Limb (tissue), 2 donors: ENCODE data around the gene RUVBL2.
A peak's percentile ranks its signal among the peaks of the same experiment; 100 is the strongest.

Experiments used
- DNase-seq, 2 donors: peaks; one replicate each; pipeline ENCODE4 v3.0.0-alpha.2; 2016; ENCODE audit errors: extremely low spot score in 2 of 2

RUVBL2 gene

DNA sequence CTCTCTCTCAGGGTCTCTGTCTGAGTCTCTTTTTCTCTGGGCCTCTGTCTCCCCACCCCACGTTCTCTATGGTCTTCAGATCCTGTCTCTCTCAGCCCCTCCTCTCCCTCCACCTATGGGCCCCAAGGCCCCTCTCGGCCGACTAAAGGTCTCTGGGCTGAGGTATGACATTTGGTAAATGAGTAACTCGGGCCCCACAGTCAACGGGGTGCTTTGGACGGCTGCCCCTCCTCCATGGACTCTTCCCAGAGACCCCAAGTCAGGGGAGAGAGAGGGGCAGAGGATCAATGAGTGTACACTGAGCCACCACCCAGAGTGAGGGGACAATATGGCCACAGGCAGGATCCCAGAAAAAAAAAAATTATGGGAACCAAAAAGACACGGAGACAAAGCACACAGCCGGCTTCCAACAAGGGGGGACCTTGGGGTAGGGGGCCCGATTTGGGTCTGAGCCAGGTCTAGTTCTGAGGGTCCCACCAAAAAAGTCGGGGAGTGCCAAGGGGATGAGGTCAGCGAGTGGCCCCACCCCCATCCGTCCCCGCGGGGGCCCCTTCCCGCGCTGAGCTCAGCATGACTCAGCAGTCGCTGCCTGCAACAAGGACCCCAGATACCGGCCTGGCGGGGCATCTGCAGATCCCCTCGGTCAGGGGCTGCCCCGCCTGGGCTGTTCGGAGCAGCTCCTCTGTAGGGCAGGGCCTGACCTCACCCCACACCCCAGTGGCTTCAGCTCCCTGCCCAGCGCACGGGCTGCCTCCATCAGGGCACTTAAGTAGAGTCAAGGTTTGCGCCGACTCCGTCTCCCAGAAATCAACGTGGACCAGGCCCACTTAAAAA lies 30.1 kb upstream of the RUVBL2 start:
- DNase-seq = peak in 1 of 2 donors; percentile 85

DNA sequence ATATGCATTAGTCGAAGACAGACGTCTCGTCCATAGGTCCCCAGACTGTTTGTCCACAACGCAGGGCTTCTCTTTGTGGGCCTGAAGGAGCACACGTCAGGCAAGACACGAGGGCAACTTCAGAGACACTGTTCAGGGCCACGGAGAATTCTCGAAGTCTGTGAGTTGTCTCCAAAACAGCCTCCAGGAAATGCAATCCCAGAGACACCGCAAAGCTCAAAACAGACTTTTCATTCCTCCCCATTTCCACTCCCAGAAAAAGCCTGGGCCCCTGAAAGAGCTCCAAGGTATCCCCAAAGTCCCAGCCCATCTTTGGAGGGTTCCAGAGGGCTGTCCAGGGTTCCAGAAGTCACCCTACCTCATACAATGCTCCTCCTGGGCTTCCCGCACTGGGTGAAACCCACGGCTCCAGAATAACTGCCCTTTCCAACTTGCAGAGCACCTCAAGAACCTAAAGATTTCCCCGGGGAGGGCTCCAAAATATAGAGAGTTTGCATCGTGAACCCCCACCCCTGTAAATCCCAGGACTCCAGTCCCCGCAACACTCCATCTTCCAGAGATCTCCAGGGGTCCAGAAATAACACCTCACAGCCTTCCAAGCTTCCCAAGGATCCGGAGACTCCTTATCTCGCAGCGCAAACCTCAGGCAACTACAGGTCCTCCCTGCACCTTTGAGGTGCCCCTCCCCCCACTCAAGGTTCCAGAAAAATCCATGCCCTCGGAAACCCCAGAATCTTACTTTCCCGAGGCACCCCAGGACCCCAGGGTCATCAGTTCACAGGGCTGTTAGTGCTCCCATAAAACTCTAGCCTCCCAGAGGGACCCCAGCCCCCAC lies 29.3 kb upstream of the RUVBL2 start:
- DNase-seq = no peak

DNA sequence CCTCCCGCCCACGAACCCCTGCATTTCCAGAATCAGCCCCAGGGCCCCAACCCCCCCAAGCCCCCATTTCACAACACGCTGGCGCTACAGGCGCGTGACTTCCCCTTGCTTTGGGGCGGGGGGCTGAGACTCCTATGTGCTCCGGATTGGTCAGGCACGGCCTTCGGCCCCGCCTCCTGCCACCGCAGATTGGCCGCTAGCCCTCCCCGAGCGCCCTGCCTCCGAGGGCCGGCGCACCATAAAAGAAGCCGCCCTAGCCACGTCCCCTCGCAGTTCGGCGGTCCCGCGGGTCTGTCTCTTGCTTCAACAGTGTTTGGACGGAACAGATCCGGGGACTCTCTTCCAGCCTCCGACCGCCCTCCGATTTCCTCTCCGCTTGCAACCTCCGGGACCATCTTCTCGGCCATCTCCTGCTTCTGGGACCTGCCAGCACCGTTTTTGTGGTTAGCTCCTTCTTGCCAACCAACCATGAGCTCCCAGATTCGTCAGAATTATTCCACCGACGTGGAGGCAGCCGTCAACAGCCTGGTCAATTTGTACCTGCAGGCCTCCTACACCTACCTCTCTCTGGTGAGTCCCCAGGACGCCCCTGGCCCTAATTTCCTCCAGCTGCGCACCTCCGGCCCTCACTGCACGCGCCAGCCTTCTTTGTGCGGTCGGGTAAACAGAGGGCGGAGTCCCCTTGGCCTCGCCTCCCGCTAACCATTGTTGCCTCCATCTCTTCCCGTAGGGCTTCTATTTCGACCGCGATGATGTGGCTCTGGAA lies 28.5 kb upstream of the RUVBL2 start, which contains the start of gene FTL:
Gene FTL, plus strand, starts transcription at position 270 of the 766 bp plus-strand sequence. Its CDS starts 199 bp downstream, at position 469.
- DNase-seq = peak; percentile 93 to 95

DNA sequence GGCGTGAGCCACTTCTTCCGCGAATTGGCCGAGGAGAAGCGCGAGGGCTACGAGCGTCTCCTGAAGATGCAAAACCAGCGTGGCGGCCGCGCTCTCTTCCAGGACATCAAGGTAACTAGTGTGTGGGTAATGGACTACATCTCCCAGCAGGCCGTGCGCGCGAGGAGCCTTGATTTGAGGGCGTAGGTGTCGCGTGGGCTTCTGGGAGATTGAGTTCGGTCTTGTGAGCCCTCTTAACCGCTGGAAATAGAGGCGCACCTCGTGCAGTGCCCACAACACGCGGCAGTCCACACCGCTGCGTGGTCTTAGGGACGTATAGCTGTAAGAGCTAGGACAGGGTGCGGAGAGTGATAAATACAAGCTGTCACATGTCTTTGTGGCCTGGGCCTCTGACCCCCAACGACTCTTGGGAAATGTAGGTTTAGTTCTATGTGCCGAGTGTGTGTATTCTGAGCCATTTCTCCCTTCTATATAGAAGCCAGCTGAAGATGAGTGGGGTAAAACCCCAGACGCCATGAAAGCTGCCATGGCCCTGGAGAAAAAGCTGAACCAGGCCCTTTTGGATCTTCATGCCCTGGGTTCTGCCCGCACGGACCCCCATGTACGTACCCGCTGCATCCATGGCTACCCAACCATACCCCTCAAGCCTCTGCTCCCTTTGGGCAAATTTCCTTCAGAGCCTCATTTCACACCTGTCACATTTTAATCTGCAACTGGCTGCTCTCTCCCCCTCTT lies 27.7 kb upstream of the RUVBL2 start:
- DNase-seq = peak; percentile 85 to 94

DNA sequence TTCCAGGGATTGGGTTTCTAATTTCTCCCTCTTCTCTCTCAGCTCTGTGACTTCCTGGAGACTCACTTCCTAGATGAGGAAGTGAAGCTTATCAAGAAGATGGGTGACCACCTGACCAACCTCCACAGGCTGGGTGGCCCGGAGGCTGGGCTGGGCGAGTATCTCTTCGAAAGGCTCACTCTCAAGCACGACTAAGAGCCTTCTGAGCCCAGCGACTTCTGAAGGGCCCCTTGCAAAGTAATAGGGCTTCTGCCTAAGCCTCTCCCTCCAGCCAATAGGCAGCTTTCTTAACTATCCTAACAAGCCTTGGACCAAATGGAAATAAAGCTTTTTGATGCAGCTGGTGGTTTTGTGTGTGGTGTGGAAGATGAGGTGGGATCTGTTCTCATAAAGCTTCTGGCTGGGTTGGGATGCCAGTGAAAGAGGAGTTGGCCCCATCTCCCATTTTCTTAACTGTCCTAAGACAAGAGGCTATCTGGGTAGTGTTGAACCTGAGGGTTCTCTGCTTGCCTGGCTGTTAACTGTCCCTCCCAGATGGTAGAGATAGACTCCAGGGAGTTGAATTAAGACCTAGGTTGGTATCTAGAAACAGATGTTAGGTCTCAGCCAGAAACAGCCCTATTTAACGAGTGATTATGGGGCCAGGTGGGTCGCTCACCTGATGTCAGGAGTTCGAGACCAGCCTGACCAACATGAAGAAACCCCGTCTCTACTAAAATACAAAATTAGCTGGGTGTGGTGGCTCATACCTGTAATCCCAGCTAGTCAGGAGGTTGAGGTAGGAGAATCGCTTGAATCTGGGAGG lies 26.9 kb upstream of the RUVBL2 start:
- DNase-seq = no peak

DNA sequence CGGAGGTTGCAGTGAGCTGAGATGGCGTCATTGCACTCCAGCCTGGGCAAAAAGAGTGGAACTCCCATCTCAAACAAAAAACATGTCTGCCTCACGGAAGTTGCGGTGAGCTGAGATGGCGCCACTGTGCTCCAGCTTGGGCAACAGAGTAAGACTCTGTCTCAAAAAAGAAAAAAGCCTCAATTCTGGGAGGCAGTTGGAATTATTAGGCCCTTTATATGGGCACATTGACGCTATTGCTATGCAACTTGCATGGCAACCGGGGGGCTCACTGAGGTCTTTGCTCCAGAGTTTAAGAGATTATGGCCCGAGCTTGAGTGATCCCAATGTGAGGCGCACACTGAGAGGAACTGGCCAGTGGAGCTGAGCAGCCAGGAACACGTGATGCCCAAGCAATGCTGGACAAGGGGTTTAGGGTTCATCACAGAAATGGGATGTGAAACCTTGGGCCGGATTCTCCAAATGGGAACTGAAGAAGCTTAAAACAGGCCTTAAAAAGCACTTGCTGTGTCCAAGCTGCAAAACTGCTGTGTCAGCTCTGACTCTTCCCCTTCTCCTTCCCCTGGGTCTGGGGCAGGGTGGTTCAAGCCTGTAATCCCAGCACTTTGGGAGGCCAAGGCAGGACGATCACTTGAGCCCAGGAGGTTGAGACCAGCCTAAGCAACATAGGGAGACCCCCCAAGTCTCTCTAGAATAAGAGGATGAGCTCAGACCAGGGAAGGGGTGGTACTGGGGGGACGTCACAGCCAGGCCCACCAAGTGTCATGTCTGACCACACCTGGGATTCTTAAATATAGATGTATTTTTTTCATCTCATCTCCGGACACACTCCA lies 26.1 kb upstream of the RUVBL2 start:
- no peak for DNase-seq

DNA sequence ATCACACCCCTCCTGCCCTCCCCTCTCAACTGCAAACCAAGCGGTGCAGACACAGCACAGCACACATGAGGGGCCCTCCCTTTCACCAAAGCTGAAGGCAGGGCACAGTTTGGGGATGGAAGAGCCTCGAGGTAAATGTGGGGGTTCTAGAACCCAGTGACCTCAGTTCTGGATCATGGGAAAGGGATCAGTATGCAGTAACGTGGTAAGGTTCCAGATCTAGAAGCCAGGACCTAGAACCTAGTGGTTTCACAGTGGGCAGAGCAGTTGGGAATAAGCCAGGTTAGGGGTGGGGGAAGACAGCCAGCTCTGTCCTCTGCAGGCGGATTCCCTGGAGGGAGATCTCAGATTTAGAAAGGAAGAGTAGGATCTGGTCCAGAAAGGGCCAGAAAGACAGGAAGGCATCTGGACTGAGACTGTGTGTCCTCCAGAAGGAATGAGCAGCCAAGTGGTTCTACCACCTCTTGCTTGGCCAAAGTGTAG lies 25.5 kb upstream of the RUVBL2 start:
- no peak for DNase-seq

DNA sequence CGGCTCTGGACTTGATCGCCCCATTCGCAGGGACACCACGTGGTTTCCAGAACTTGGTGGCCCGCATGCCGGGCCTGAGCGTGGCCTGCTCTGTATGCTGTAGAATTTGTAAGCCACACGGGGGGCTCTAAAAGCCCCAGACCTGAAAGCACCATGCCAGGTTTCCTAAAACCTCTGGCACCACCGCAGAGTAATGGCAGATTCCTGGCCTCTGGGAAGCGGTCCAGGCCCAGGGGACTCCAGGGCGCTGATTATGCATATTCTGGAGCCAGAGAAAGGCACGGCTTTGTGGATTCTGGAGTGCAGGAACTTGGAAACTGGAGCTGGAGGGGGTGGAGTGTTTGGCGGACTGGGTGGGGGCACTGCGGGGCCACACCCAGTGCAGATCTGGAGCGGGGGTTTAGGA lies 24.9 kb upstream of the RUVBL2 start:
- DNase-seq = no peak

DNA sequence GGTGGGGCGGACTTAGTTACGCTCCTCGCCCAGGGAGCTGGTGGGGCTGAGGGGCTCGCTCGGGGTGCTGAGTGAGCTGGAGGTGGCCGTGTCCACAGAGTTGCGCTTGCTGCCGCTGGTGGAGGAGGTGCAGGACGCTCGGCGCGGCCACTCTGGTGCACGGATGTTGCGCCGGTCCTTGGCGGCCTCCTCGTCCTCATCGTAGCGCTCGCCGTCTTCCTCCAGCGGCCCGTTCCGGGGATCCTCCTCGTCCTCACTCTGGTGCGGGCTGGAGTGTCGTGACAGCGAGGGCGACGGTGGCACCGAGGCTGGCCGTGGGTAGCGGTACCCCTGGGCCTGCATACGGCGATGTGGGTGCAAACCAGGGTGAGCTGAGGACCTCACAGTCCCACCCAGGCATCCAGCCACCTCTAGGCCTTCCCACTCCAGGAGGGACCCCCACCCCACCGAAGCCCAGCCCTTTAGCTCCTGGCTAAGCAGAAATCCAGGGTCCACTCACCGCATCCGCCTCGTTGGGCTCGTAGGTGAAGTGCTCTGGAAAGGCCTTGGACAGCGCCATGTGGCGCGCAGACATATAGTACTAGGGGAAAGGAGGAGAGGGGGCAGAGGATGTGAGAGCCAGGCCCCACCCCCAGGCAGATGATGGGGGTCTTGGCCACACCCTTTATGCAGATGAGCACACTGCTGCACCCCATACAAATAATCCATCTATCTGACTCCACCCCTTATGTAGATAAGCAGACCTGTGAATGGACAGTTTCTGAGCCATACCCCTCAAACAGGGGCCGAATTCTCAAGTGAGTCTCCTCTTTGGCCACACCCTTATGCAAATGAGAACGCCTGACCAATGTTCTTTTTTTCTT lies 24.2 kb upstream of the RUVBL2 start:
- DNase-seq = no peak

DNA sequence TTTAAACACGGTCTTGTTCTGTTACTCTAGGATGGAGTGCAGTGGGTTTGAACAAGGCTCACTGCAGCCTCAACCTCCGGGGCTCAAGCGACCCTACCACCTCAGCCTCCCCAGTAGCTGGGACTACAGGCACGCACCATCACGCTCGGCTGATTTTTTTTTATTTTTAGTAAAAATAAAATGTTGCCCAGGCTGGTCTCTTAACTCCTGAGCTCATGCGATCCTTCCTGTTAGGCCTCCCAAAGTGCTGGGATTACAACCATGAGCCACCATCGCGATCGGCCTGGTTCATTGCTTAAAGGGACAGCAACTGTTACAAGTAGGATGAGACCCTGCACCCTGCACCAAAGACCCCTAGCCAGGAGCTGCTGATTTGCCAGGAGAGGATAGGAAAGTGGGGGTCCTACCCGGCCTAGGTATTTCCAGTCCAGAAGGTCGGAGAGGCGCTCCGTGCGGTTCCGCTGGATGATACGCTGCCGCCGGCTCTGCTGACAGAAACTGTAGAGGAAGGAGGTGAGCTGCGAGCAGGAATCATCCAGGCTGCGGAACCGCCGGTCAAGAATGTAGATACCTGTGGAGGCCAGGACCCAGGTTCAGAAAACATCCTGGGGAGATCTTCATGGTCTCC lies 23.4 kb upstream of the RUVBL2 start:
- DNase-seq = no peak

DNA sequence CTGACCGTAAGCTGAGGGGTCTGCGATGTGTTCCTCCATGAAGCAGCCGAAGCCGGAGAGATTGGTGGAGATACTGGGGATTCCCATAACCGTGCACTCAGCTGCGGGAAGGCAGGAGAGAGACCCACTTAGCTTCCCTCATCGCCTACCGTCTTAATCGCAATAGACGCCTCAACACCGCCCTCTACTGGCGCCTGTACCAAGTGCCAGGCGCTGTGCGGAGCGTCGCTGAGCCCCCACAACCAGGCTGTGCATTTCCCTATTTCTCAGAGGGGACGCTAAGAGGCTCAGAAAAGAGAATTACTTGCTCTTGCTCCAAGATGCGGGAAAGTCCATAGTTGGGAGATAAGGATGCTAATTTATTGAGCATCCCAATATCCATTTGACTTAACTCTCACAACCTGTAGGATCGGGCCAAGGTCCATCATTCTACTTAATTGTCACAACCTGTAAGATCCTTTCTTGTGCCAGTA lies 22.7 kb upstream of the RUVBL2 start:
- peak; percentile 78 to 87 for DNase-seq

DNA sequence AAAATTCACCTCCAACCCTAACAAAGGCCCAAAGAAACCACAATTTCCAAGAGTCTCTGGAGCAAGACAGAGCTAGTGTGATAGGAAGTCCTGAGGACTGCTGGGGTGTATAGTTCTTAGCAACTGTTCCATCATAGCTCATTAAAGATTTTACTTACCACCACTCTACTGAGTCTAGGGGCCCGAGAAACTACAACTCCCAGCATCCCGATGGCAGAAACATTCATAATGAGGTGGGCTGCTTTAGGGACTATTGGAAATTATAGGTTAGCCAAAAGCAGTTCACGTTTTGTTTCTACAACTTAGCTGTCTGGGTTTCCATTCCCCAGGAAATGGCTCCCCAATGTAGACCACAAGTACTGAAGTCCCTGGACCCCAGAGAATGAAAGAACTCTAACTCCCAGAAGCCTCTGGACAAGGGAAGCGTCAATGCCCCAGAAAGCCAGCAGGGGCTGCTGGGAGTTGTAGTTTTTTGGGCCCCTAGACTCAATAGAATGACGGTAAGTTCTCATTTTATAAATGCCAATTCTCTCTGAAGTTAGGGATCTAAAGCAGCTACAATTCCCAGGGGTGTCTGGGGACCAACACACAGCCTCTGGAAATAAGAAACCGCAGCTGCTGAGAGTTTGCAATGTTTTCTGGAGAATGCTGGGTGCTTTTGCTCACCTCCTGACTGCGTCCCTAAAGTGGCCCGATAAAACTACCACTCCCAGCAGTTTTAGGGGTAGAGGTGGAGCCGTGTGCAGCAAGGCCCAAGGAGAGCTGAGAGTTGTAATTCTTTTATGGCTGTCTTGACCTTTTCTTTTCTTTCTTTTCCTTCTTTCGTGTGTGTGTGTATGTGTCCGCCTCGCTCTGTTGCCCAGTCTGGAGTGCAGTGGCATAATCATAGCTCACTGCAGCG lies 17.5 kb upstream of the RUVBL2 start:
- peak in 1 of 2 donors; percentile 61 for DNase-seq

DNA sequence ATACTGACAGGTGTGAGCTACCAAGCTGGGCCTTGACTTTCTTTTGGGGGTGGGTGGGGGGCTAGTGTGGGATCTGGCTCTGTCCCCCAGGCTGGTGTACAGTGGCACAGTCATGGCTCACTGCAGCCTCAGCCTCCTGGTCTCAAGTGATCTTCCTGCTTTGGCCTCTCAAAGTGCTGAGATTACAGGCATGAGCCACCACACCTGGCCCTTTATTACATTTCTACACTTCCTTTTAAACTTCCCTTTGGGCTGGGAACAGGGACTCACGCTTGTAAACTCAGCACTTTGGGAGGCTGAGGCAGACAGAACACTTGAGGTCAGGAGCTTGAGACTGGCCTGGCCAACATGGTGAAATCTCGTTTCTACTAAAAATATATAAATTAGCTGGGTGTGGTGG lies 16.6 kb upstream of the RUVBL2 start:
- DNase-seq = no peak

DNA sequence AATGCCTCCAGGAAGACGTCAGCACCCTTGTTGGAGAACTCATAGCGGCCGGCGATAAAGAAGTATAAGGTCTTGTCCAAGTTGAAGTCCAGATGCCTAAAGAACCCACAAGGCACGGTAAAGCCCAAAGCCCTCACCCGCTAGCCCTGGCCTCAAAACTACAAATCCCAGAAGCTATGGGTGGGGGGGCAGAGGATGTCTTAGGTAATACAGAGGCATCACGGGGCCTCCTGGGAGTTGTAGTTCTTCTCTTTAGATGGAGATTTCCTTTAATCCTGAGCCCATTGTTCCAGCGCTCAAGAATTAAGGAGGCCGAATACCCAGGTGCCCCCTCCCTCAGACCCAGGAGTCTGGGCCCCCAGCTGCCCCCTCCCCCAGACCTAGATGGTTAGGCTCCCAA lies 11.4 kb upstream of the RUVBL2 start:
- DNase-seq = no peak

DNA sequence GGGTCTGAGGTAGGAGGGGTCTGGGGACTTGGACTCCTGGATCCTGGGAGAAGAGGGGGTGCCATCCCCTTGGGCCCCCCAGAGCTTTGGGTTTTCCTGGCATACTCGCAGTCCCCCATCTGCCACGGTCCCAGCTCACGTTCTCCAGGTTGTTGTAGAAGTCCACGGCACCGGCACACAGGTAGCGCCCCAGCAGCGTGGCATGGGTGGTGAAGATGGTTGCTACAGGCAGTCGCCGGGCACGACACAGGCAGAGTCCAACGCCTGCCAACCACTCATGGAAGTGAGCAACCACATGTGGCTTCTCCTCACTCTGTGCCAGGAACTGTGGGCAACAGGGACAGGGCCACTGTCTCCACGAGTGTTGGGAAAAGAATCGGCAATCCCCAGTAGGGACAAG lies 8.0 kb upstream of the RUVBL2 start:
- no peak for DNase-seq

DNA sequence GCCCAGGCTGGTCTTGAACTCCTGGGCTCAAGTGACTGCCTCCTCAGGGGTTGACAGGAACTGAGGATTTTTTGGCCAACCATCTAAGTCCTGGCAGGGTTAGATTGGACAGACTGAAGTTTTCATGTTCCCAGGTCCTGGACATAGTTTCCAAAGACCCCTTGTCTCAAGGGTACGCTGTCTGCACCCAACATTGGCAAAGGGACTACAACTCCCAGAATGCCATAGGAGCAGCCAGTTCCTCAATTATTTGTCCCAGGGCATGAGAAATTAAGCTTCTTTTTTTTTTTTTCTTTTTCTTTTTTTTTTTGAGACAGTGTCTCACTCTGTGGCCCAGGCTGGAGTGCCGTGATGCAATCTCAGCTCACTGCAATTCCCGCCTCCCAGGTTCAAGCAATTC lies 7.5 kb upstream of the RUVBL2 start:
- no peak for DNase-seq

DNA sequence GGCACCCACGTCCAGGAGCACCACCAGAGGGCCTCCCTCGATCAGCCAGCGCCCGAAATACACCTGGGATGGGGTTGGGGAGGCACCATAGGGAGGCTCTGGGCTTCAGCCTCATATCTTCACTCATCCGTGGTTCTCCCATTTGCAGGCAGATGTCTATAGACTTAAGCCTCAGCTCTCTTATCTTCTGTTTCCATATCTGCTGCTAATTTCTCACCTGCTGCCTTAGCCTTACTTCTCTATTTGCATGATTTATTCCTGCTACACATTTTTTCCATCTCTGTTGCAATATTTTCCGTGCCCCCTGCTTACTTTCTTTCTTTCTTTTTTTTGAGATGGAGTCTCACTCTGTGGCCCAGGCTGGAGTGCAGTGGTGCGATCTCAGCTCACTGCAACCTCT lies 6.4 kb upstream of the RUVBL2 start:
- no peak for DNase-seq
